ENCODE results near the gene RHOT2.

Gene RHOT2

GRCh38 chr16:680625-680945, 12.7 kb downstream of the RHOT2 start:
- TF ChIP-seq CTCF (IDR thresholded peaks at IDR 0.05; ENCODE audit: control extremely low read depth, extremely low read depth, low read depth, missing control alignments): no peak
- DNase-seq (ENCODE audit: extremely low spot score): no peak
- ChIA-PET POLR2A (interaction anchor here (0.7 to 1.2 kb wide), 3 partner anchors 13 to 1475 kb away, joined by 3 to 7 read pairs (median 4); partner anchors contain the start of genes RHOT2 and TRAF7), CTCF (interaction anchor here (1.0 to 4.6 kb wide), 7 partner anchors 9 to 105 kb away, joined by 3 to 28 read pairs (median 4); partner anchors contain the start of genes RHOT2 and WDR90)

- ChIA-PET CTCF (interaction anchor here (0.7 to 4.6 kb wide), 8 partner anchors 13 to 105 kb away, joined by 3 to 28 read pairs (median 4); partner anchors contain the start of genes RHOT2 and WDR90), POLR2A (interaction anchor here (0.7 to 1.2 kb wide), 3 partner anchors 14 to 1474 kb away, joined by 3 to 7 read pairs (median 4); partner anchors contain the start of genes RHOT2 and TRAF7)
- peak; percentile 32 for TF ChIP-seq CTCF (IDR thresholded peaks at IDR 0.05; ENCODE audit: control extremely low read depth, extremely low read depth, low read depth, missing control alignments)
- DNase-seq (ENCODE audit: extremely low spot score): no peak
Measured at GRCh38 chr16:680967-681745, 13.2 kb downstream of the RHOT2 start.

- no peak for DNase-seq (ENCODE audit: extremely low spot score)
- POLR2A ChIA-PET: no interaction called here
- no peak for TF ChIP-seq CTCF (IDR thresholded peaks at IDR 0.05; ENCODE audit: control extremely low read depth, extremely low read depth, low read depth, missing control alignments)
- CTCF ChIA-PET: interaction anchor here (0.7 to 4.6 kb wide), 5 partner anchors 14 to 104 kb away, joined by 3 to 28 read pairs (median 5); partner anchors contain the start of gene RHOT2
Measured at GRCh38 chr16:681746-682427, 14.0 kb downstream of the RHOT2 start.

GRCh38 chr16:682493-683395, 14.8 kb downstream of the RHOT2 start:
- CTCF ChIA-PET: interaction anchor here (3.2 kb wide), 1 partner anchor 23 kb away, joined by 12 read pairs; no protein-coding TSS in a partner anchor
- TF ChIP-seq CTCF (IDR thresholded peaks at IDR 0.05; ENCODE audit: control extremely low read depth, extremely low read depth, low read depth, missing control alignments): no peak
- POLR2A ChIA-PET: no interaction called here

GRCh38 chr16:683396-684070, 15.6 kb downstream of the RHOT2 start:
- CTCF ChIA-PET: interaction anchor here (1.2 kb wide), 1 partner anchor 12 kb away, joined by 3 read pairs; no protein-coding TSS in a partner anchor
- no peak for TF ChIP-seq CTCF (IDR thresholded peaks at IDR 0.05; ENCODE audit: control extremely low read depth, extremely low read depth, low read depth, missing control alignments)
- POLR2A ChIA-PET: interaction anchor here (0.9 kb wide), 1 partner anchor 36 kb away, joined by 3 read pairs; no protein-coding TSS in a partner anchor
- DNase-seq (ENCODE audit: extremely low spot score): no peak

More at GRCh38 chr16:682493-683395, 14.8 kb downstream of the RHOT2 start:
- DNase-seq (ENCODE audit: extremely low spot score): no peak

Measured in GM10248 (cell line).